Measurements from ENCODE around the gene PDZRN4. TPM values are rescaled to one million over a fixed set of nuclear protein-coding genes. Genes with fewer than 3 reads are reported as not detected.
"Not testable (repeated sequence)": the region's sequence is repeated elsewhere in the genome, so short reads cannot be mapped to it uniquely, and the experiment has no call there.

Gene PDZRN4
- total RNA-seq, 1 experiment from 2014 or later, result not detected

DNA sequence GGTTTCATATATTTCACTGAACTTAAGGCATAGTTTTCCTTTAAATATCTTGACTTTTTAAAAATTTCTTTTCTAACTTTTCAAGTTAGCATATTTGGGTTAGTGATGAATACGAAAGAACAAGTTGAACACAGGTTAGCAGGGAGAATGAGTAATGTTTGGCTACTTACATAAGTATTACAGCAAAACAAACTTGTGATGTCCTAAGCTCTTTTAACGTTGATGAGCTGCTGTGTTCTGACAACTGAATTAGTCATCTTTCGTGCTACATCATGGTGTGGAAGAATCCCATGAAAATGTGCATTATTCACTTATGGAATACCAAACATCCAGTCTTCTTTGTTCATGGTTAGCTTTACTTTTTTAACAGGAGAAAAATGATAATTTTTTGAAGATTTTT lies 36.3 kb upstream of the PDZRN4 start:
- no TSS peak for BruUV-seq (replicated peaks)
- no peaks in the 10 kb centered on the region for H3K4me1 Mint-ChIP-seq (ENCODE audit: low read depth, unreplicated experiment)
- no peaks in the 10 kb centered on the region for H3K27me3 Mint-ChIP-seq (ENCODE audit: unreplicated experiment)
- CTCF ChIA-PET, result no interaction called here
- no peak overlapping the region for H3K4me3 Mint-ChIP-seq (ENCODE audit: low read depth, unreplicated experiment)
- no peaks in the 10 kb centered on the region for H3K36me3 Mint-ChIP-seq (ENCODE audit: insufficient read depth, unreplicated experiment)
- intact Hi-C loops (cut with micrococcal nuclease; ENCODE audit: unreplicated experiment), result no loop called here
- no peak overlapping the region for H3K27ac Mint-ChIP-seq (ENCODE audit: unreplicated experiment)
- TF ChIP-seq, protein P1, sequence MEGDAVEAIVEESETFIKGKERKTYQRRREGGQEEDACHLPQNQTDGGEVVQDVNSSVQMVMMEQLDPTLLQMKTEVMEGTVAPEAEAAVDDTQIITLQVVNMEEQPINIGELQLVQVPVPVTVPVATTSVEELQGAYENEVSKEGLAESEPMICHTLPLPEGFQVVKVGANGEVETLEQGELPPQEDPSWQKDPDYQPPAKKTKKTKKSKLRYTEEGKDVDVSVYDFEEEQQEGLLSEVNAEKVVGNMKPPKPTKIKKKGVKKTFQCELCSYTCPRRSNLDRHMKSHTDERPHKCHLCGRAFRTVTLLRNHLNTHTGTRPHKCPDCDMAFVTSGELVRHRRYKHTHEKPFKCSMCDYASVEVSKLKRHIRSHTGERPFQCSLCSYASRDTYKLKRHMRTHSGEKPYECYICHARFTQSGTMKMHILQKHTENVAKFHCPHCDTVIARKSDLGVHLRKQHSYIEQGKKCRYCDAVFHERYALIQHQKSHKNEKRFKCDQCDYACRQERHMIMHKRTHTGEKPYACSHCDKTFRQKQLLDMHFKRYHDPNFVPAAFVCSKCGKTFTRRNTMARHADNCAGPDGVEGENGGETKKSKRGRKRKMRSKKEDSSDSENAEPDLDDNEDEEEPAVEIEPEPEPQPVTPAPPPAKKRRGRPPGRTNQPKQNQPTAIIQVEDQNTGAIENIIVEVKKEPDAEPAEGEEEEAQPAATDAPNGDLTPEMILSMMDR (IDR thresholded peaks at IDR 0.05; ENCODE audit: unreplicated experiment), result no peak
- peaks cover 5% of the 10 kb centered on the region for H3K9me3 Mint-ChIP-seq (ENCODE audit: low read depth, unreplicated experiment)
- no peak for DNase-seq

DNA sequence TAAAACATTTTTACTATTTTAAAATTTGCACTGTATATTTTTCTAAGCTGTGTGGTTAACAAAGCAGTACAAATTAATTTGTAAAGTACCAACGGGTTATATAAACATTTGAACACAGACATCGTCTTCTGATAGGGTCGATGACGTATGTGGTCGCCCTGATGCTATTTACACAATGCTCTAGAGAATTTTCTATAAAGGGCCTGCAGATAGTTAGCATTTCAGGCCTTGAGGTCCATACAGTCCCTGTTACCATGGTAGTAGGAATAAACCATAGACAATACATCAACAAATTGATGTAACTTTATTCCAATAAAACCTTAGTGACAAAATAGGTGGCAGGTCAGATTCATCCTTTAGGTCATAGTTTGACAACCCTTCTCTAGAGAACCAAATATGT lies 25.7 kb upstream of the PDZRN4 start:
- H3K9me3 Mint-ChIP-seq (ENCODE audit: low read depth, unreplicated experiment), result no peaks in the 10 kb centered on the region
- no peak overlapping the region for H3K27ac Mint-ChIP-seq (ENCODE audit: unreplicated experiment)
- intact Hi-C loops (cut with micrococcal nuclease; ENCODE audit: unreplicated experiment), result no loop called here
- H3K36me3 Mint-ChIP-seq (ENCODE audit: insufficient read depth, unreplicated experiment), result no peaks in the 10 kb centered on the region
- CTCF ChIA-PET, result no interaction called here
- BruUV-seq (replicated peaks), result no TSS peak
- no peak for DNase-seq
- H3K27me3 Mint-ChIP-seq (ENCODE audit: unreplicated experiment), result no peaks in the 10 kb centered on the region
- H3K4me3 Mint-ChIP-seq (ENCODE audit: low read depth, unreplicated experiment), result no peak overlapping the region
- H3K4me1 Mint-ChIP-seq (ENCODE audit: low read depth, unreplicated experiment), result no peaks in the 10 kb centered on the region
- TF ChIP-seq, protein P1 (IDR thresholded peaks at IDR 0.05; ENCODE audit: unreplicated experiment), result no peak

DNA sequence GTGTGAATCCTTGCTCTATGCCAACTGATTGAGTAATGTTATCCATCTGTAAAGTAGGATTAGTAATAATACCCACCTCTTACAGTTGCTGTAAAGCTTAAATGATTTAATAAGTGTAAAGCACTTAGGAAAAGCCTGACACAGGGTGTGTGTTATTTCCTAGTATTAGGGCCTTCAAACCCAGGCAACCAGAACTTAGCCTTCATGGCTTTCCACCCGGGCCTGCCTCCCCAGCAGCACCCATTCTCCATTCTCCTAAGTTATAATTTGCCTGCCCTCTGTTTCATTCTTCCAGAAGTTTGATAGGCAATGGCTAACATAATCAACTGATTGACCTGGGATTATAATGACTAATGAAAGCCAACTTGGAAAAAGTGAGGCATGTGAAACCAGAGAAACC lies 20.4 kb upstream of the PDZRN4 start:
- CTCF ChIA-PET, result no interaction called here
- intact Hi-C loops (cut with micrococcal nuclease; ENCODE audit: unreplicated experiment), result no loop called here
- no peaks in the 10 kb centered on the region for H3K4me1 Mint-ChIP-seq (ENCODE audit: low read depth, unreplicated experiment)
- no TSS peak for BruUV-seq (replicated peaks)
- DNase-seq, result no peak
- no peak overlapping the region for H3K4me3 Mint-ChIP-seq (ENCODE audit: low read depth, unreplicated experiment)
- H3K27me3 Mint-ChIP-seq (ENCODE audit: unreplicated experiment), result no peaks in the 10 kb centered on the region
- H3K9me3 Mint-ChIP-seq (ENCODE audit: low read depth, unreplicated experiment), result no peaks in the 10 kb centered on the region
- TF ChIP-seq, protein P1 (IDR thresholded peaks at IDR 0.05; ENCODE audit: unreplicated experiment), result no peak
- H3K36me3 Mint-ChIP-seq (ENCODE audit: insufficient read depth, unreplicated experiment), result no peaks in the 10 kb centered on the region
- no peak overlapping the region for H3K27ac Mint-ChIP-seq (ENCODE audit: unreplicated experiment)

DNA sequence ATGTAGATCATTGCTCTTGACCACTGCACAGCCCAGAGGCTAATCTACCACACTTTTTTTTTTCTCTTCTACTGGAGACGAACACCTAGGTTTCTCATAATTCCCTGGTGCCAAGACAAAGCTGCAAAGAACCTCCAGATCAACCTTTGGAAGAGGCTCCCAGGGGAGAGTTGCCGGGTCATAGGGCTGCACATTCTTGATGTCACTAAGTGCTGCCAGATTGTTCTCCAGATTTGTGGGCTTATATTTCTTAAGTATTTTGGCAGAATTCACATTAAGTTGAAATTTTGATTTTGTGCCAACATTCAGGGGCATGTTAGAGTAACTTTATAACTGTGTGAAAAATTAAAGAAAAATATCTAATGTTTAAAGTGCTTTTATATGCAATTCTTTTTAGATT lies 13.5 kb upstream of the PDZRN4 start:
- H3K27ac Mint-ChIP-seq (ENCODE audit: unreplicated experiment), result no peak overlapping the region
- CTCF ChIA-PET, result no interaction called here
- TF ChIP-seq, protein P1 (IDR thresholded peaks at IDR 0.05; ENCODE audit: unreplicated experiment), result no peak
- intact Hi-C loops (cut with micrococcal nuclease; ENCODE audit: unreplicated experiment), result no loop called here
- no peak for DNase-seq
- no peaks in the 10 kb centered on the region for H3K27me3 Mint-ChIP-seq (ENCODE audit: unreplicated experiment)
- no peaks in the 10 kb centered on the region for H3K9me3 Mint-ChIP-seq (ENCODE audit: low read depth, unreplicated experiment)
- no peaks in the 10 kb centered on the region for H3K36me3 Mint-ChIP-seq (ENCODE audit: insufficient read depth, unreplicated experiment)
- H3K4me3 Mint-ChIP-seq (ENCODE audit: low read depth, unreplicated experiment), result no peak overlapping the region
- no TSS peak for BruUV-seq (replicated peaks)
- H3K4me1 Mint-ChIP-seq (ENCODE audit: low read depth, unreplicated experiment), result no peaks in the 10 kb centered on the region

DNA sequence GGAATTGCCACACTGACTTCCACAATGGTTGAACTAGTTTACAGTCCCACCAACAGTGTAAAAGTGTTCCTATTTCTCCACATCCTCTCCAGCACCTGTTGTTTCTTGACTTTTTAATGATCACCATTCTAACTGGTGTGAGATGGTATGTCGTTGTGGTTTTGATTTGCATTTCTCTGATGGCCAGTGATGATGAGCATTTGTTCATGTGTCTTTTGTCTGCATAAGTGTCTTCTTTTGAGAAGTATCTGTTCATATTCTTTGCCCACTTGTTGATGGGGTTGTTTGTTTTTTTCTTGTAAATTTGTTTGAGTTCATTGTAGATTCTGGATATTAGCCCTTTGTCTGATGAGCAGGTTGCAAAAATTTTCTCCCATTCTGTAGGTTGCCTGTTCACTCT lies 8.6 kb upstream of the PDZRN4 start:
- CTCF ChIA-PET; BruUV-seq (replicated peaks); H3K9me3 Mint-ChIP-seq (ENCODE audit: low read depth, unreplicated experiment); DNase-seq; H3K36me3 Mint-ChIP-seq (ENCODE audit: insufficient read depth, unreplicated experiment); H3K4me1 Mint-ChIP-seq (ENCODE audit: low read depth, unreplicated experiment); H3K27ac Mint-ChIP-seq (ENCODE audit: unreplicated experiment); H3K27me3 Mint-ChIP-seq (ENCODE audit: unreplicated experiment); intact Hi-C loops (cut with micrococcal nuclease; ENCODE audit: unreplicated experiment); H3K4me3 Mint-ChIP-seq (ENCODE audit: low read depth, unreplicated experiment): not testable (repeated sequence)
